Measurements from ENCODE around the gene LRP1-AS.

The LRP1-AS gene

GRCh38 chr12:57146961-57147944 lies at the start of gene LRP1-AS:
TSS of gene LRP1-AS (minus strand) at chr12:57147619.
- DNase-seq, result no peak

- no peak for DNase-seq
These were observed 49.5 kb upstream of the LRP1-AS start for GRCh38 chr12:57196956-57197355.

- no peak for DNase-seq
These were observed 49.0 kb upstream of the LRP1-AS start for GRCh38 chr12:57196439-57196838.

DNA sequence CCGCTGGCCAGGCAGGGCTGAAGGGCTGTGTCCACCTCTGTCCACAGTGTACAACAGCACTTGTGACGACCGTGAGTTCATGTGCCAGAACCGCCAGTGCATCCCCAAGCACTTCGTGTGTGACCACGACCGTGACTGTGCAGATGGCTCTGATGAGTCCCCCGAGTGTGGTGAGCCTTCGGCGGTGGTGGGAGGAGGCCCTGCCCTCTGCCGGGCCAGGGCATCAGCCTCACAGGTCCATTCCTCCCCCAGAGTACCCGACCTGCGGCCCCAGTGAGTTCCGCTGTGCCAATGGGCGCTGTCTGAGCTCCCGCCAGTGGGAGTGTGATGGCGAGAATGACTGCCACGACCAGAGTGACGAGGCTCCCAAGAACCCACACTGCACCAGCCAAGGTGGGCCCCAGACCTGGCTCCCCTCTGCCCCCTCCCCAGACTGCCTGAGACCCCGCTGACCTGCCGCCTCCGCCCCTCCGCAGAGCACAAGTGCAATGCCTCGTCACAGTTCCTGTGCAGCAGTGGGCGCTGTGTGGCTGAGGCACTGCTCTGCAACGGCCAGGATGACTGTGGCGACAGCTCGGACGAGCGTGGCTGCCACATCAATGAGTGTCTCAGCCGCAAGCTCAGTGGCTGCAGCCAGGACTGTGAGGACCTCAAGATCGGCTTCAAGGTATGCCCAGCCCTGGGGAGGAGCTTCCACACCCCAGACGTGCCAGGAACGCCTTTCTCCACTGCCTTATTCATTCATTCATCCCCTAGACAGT lies 48.4 kb upstream of the LRP1-AS start:
- DNase-seq, result no peak

DNA sequence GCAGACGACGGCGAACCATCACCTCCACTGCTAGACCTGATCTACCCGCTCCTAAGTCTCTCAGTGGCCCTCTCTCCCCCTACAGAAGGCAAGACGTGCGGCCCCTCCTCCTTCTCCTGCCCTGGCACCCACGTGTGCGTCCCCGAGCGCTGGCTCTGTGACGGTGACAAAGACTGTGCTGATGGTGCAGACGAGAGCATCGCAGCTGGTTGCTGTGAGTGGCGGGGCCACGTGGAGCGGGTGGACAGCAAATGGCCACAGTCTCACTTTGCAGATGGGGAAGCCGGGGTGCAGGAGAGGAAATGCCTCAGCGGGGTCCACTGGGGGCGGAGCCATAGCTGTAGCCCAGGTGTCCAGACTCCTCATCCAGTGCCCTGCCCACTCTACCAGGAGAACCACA lies 47.8 kb upstream of the LRP1-AS start:
- DNase-seq, result no peak

DNA sequence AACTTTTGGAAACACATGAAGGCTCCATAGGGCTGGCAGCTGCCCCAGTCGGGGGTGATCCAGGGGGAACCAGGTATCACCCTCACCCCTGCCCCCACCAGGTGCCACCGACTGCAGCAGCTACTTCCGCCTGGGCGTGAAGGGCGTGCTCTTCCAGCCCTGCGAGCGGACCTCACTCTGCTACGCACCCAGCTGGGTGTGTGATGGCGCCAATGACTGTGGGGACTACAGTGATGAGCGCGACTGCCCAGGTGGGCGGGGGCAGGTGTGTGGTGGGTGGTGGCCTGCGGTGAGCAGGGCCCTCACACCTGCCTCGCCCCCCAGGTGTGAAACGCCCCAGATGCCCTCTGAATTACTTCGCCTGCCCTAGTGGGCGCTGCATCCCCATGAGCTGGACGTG lies 46.8 kb upstream of the LRP1-AS start:
- DNase-seq, result no peak

- DNase-seq, result no peak
These were observed 46.4 kb upstream of the LRP1-AS start for GRCh38 chr12:57193706-57194245.

GRCh38 chr12:57192920-57193319 lies 45.5 kb upstream of the LRP1-AS start:
- no peak for DNase-seq

- no peak for DNase-seq
These were observed 44.0 kb upstream of the LRP1-AS start for GRCh38 chr12:57191410-57191809.

GRCh38 chr12:57190821-57191220 lies 43.4 kb upstream of the LRP1-AS start:
- no peak for DNase-seq

- DNase-seq, result no peak
These were observed 42.6 kb upstream of the LRP1-AS start for GRCh38 chr12:57190037-57190436.

DNA sequence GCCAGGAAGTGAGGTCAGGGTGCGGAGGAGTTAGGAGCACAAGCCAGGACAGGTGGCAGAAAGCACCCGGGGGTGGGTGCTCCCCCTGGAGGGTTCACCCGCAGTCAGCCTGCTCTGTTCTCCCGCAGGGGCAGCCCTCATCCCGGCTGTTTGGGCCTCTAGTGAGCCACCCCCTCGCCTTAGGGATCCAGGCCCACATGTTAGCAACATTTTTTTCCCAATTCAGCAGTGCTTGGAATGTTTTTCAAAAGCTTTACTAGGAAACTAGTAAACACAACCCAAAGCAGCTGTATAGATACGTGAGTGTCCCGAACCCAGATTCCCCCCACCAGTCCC lies 40.6 kb upstream of the LRP1-AS start:
- DNase-seq, result no peak

DNA sequence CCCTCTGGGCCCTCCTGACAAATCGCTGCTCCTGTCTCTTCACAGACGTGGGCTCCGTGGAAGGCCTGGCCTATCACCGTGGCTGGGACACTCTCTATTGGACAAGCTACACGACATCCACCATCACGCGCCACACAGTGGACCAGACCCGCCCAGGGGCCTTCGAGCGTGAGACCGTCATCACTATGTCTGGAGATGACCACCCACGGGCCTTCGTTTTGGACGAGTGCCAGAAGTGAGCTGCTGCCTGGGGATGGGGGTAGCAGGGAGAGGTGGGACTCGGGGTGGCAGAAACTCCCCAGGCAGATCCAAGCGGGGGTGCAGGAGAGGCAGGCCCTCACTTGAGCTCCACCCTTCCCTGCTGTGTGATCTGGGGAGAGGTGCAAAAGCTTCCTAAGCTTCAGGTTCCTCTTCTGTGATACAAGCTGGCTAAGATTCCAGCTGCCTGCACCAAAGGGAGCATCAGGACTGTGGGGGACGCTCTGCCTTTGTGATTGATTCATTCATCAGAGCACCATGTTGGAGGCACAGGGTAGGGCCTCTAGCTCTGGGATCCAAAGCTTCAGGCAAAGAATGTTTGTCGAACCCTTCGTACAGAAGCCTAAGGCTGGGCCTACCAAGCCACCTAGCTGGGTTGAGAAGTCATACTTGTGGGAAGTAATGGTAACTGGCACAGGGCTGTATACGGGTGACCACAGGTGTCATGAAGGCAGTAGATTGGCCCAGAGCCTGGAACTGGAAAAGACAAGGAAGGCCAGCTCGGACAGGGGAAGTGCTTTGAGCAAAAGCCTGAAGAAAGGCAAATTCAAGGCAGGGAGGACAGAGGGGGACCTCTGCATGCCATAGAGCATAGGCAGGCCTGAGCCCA lies 40.0 kb upstream of the LRP1-AS start:
- DNase-seq, result no peak

- no peak for DNase-seq
These were observed 38.6 kb upstream of the LRP1-AS start for GRCh38 chr12:57185906-57186508.

DNA sequence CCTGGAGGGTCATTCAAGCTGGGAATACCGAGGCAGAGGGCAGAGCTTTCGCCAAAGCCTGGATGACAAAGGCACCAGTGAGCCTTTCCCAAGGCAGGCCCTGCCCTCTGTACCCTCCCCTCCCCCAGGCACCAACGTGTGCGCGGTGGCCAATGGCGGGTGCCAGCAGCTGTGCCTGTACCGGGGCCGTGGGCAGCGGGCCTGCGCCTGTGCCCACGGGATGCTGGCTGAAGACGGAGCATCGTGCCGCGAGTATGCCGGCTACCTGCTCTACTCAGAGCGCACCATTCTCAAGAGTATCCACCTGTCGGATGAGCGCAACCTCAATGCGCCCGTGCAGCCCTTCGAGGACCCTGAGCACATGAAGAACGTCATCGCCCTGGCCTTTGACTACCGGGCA lies 38.0 kb upstream of the LRP1-AS start:
- DNase-seq, result no peak

GRCh38 chr12:57183939-57184725 lies 36.7 kb upstream of the LRP1-AS start:
- DNase-seq, result no peak

- peak; percentile 85 to 90 for DNase-seq
These were observed 35.6 kb upstream of the LRP1-AS start for GRCh38 chr12:57182918-57183575.

GRCh38 chr12:57181561-57182155 lies 34.2 kb upstream of the LRP1-AS start:
- no peak for DNase-seq

DNA sequence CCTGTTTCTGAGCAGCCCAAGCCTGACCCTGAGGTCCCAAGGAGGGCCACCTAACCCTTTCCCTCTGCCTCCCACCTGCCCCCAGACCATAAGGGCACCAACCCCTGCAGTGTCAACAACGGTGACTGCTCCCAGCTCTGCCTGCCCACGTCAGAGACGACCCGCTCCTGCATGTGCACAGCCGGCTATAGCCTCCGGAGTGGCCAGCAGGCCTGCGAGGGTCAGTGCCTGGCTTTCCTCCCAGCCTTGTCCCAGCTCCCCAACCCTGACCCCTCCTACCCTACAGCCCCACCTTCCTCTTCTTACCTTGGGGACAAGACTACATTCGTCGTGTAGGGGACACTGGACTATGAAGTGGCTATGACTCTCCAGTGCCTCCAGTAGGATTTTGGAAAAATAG lies 33.7 kb upstream of the LRP1-AS start:
- no peak for DNase-seq

GRCh38 chr12:57180321-57180989 lies 33.0 kb upstream of the LRP1-AS start:
- no peak for DNase-seq
